HepG2 (cell line): Measurements from ENCODE around the gene SNX9. TPM values are rescaled to one million over a fixed set of nuclear protein-coding genes. Genes with fewer than 3 reads are reported as not detected.

Source experiments
- FOSL2 ChIP-seq: sonication (generic); formaldehyde crosslinking; IDR thresholded peaks from 2 replicates; pipeline ENCODE4 v1.4.0; 2020; ENCODE audit warnings: missing genetic modification reagents
- FOXA1 ChIP-seq, 2 experiments: fragments of 450-650 bp in 1 of 2; sonication (generic) in 1 of 2; formaldehyde crosslinking in 1 of 2; IDR thresholded peaks; 2 replicates each; pipeline versions ENCODE4 v1.4.0 to v1.6.1; 2016 to 2020; ENCODE audit warnings: missing genetic modification reagents in 1 of 2
- FOXA3 ChIP-seq: IDR thresholded peaks from 2 replicates; pipeline ENCODE4 v1.6.1; 2016; ENCODE audit warnings: missing genetic modification reagents, missing compliant biosample characterization
- FOXP1 ChIP-seq, 2 experiments: fragments of 450-650 bp in 1 of 2; IDR thresholded peaks; 2 replicates each; pipeline ENCODE4 v1.6.1; 2017 to 2018; ENCODE audit warnings: antibody characterized with exemption in 1 of 2
- GATAD2A ChIP-seq: IDR thresholded peaks from 2 replicates; pipeline ENCODE4 v1.6.1; 2016
- GFI1 ChIP-seq: sonication (generic); formaldehyde crosslinking; IDR thresholded peaks from 2 replicates; pipeline ENCODE4 v1.5.0; 2020; ENCODE audit warnings: missing genetic modification reagents, mild to moderate bottlenecking, borderline replicate concordance
- GTF3A ChIP-seq: sonication (generic); formaldehyde crosslinking; conservative IDR thresholded peaks from 2 replicates; pipeline ENCODE4 v1.4.0; 2020; ENCODE audit warnings: mild to moderate bottlenecking, missing genetic modification reagents
- HHEX ChIP-seq: IDR thresholded peaks from 2 replicates; pipeline ENCODE4 v1.6.1; 2016; ENCODE audit warnings: control low read depth
- HIC2 ChIP-seq: sonication (generic); formaldehyde crosslinking; IDR thresholded peaks from 2 replicates; pipeline ENCODE4 v1.9.0; 2022; ENCODE audit warnings: low read depth, missing genetic modification reagents
- HMGA1 ChIP-seq: sonication (generic); formaldehyde crosslinking; conservative IDR thresholded peaks from 2 replicates; pipeline ENCODE4 v1.4.0; 2020; ENCODE audit warnings: missing genetic modification reagents
- NCOA2 ChIP-seq: sonication (generic); formaldehyde crosslinking; IDR thresholded peaks from 2 replicates; pipeline ENCODE4 v1.8.0; 2022; ENCODE audit warnings: inconsistent platforms
- NCOR1 ChIP-seq: fragments of 200-600 bp; sonication (generic); IDR thresholded peaks from 2 replicates; pipeline ENCODE4 v1.7.0; 2017; ENCODE audit warnings: antibody characterized with exemption, low read length, borderline replicate concordance
- PAWR ChIP-seq: sonication (generic); formaldehyde crosslinking; IDR thresholded peaks from 2 replicates; pipeline ENCODE4 v1.4.0; 2020; ENCODE audit warnings: missing genetic modification reagents, mild to moderate bottlenecking, borderline replicate concordance
- RFXAP ChIP-seq: sonication (generic); formaldehyde crosslinking; IDR thresholded peaks from 2 replicates; pipeline ENCODE4 v1.4.0; 2020; ENCODE audit warnings: missing genetic modification reagents, borderline replicate concordance
- SAP130 ChIP-seq: IDR thresholded peaks from 2 replicates; pipeline ENCODE4 v1.6.1; 2016; ENCODE audit warnings: low read depth
- TBX2 ChIP-seq: sonication (generic); formaldehyde crosslinking; IDR thresholded peaks from 2 replicates; pipeline ENCODE4 v1.5.0; 2020; ENCODE audit warnings: missing genetic modification reagents, mild to moderate bottlenecking, borderline replicate concordance
- TCF7 ChIP-seq: sonication (generic); IDR thresholded peaks from 2 replicates; pipeline ENCODE4 v1.6.1; 2016; ENCODE audit warnings: antibody characterized with exemption, low read depth
- TEAD3 ChIP-seq: optimal IDR thresholded peaks from 2 replicates; pipeline ENCODE3; 2016; ENCODE audit warnings: borderline replicate concordance
- TFE3 ChIP-seq: IDR thresholded peaks from 2 replicates; pipeline ENCODE4 v1.6.1; 2016
- ZNF260 ChIP-seq: sonication (generic); formaldehyde crosslinking; IDR thresholded peaks from 2 replicates; pipeline ENCODE4 v1.4.0; 2020; ENCODE audit warnings: missing genetic modification reagents, low read depth, mild to moderate bottlenecking, borderline replicate concordance
- ZNF441 ChIP-seq: sonication (generic); formaldehyde crosslinking; IDR thresholded peaks from 2 replicates; pipeline ENCODE4 v1.7.0; 2021; ENCODE audit warnings: missing genetic modification reagents, borderline replicate concordance
- ZSCAN21 ChIP-seq: sonication (generic); formaldehyde crosslinking; IDR thresholded peaks from 2 replicates; pipeline ENCODE4 v1.8.0; 2022; ENCODE audit warnings: mild to moderate bottlenecking, missing genetic modification reagents, moderate library complexity, borderline replicate concordance
- polyA plus RNA-seq, 8 experiments: library from polyadenylated mRNA; depleted of rRNA in 3 of 8; stranded (reverse) in 7 of 8; unstranded in 1 of 8; fragments of >200 nt; fragmentation: Illumina TruSeq in 4 of 8; extraction: Trizol in 4 of 8; gene quantifications; 2 replicates each; pipeline versions ENCODE4 v1.2.1 to v1.2.3, GENCODE V29; 2011 to 2016; ENCODE audit warnings: low read depth in 4 of 8, missing spikeins in 1 of 8, mixed read lengths in 1 of 8; ENCODE audit not compliant: insufficient read depth in 1 of 8
- total RNA-seq, 5 experiments: library from RNA; depleted of rRNA; stranded (reverse); fragments of >200 nt; fragmentation: Illumina TruSeq; extraction: Trizol; gene quantifications; 2 replicates each; pipeline ENCODE4 v1.2.3, GENCODE V29; 2016; ENCODE audit warnings: low read depth in 1 of 5
- TF ChIP-seq, protein P1 (sequence below), 2 experiments: fragments of 450-650 bp in 1 of 2; sonication (generic) in 1 of 2; formaldehyde crosslinking; IDR thresholded peaks; 2 replicates each; pipeline versions ENCODE4 v1.5.0 to v1.8.0; 2020 to 2022; ENCODE audit warnings: mild to moderate bottlenecking in 1 of 2, missing genetic modification reagents in 1 of 2
- TF ChIP-seq, protein P2 (sequence below), 2 experiments: IDR thresholded peaks; 2 replicates each; pipeline ENCODE4 v1.6.1; 2011 to 2012; ENCODE audit warnings: low read length in 2 of 2, borderline replicate concordance in 1 of 2, low read depth in 1 of 2, mild to moderate bottlenecking in 1 of 2, moderate library complexity in 1 of 2

Gene SNX9
- total and polyA plus RNA-seq, 2 of the 13 experiments (the other 11 are each of a cell fraction or from before 2014, with no cell fraction given) = 21.9 to 36.0 TPM

DNA sequence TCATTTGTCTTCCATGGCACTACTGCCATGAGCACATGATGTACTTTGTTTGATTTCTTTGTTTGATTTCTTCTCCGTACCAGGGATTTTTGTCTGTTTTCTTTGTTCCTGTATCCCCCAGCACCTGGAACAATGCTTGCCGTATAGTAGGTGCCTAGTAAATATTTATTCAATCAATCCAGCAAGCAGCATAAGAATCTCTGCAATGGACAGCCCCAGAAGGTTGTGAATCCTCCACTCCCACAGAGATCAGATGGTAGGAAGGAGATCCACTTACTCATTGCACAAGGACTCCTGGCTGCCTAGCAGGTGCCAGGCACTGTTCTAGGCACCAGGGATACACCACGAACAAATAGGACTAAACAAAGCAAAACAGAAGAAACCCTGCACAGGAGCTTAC is 151.9 kb downstream of the SNX9 start (continued):
- TF ChIP-seq GTF3A (CRISPR knock-in tag) = no peak
- TF ChIP-seq, protein P1, sequence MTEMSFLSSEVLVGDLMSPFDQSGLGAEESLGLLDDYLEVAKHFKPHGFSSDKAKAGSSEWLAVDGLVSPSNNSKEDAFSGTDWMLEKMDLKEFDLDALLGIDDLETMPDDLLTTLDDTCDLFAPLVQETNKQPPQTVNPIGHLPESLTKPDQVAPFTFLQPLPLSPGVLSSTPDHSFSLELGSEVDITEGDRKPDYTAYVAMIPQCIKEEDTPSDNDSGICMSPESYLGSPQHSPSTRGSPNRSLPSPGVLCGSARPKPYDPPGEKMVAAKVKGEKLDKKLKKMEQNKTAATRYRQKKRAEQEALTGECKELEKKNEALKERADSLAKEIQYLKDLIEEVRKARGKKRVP (CRISPR knock-in tag; IDR thresholded peaks at IDR 0.05) = 0 out of 4 replicates have a peak, but pooled peaks of 1 of the 2 experiments have one; percentile 46
- TF ChIP-seq NCOA2 = 0 out of 2 replicates have a peak, but pooled peaks have one; percentile 23
- TF ChIP-seq HHEX (CRISPR knock-in tag) = no peak
- TF ChIP-seq FOSL2 (CRISPR knock-in tag) = peak; percentile 31
- peak; percentile 10 for TF ChIP-seq TEAD3 (CRISPR knock-in tag)
- peak; percentile 66 for TF ChIP-seq FOXA3 (CRISPR knock-in tag)
- no peak for TF ChIP-seq NCOR1
- no peak for TF ChIP-seq HIC2 (CRISPR knock-in tag)
- peak; percentile 62 for TF ChIP-seq TBX2
- TF ChIP-seq TCF7 = peak; percentile 27; the same call in 1 of the 2 replicates
- no peak for TF ChIP-seq RFXAP
- no peak for TF ChIP-seq HMGA1 (CRISPR knock-in tag)
- peak; percentile 94 for TF ChIP-seq GFI1 (CRISPR knock-in tag)
- peak; percentile 74 for TF ChIP-seq GATAD2A (CRISPR knock-in tag)
- 0 out of 2 replicates have a peak, but pooled peaks have one; percentile 11 for TF ChIP-seq SAP130 (CRISPR knock-in tag)
- TF ChIP-seq ZNF441 (CRISPR knock-in tag) = no peak
- TF ChIP-seq PAWR (CRISPR knock-in tag) = no peak
- TF ChIP-seq TFE3 = 0 out of 2 replicates have a peak, but pooled peaks have one; percentile 25
- no peak for TF ChIP-seq ZNF260 (CRISPR knock-in tag)
- TF ChIP-seq, protein P2, sequence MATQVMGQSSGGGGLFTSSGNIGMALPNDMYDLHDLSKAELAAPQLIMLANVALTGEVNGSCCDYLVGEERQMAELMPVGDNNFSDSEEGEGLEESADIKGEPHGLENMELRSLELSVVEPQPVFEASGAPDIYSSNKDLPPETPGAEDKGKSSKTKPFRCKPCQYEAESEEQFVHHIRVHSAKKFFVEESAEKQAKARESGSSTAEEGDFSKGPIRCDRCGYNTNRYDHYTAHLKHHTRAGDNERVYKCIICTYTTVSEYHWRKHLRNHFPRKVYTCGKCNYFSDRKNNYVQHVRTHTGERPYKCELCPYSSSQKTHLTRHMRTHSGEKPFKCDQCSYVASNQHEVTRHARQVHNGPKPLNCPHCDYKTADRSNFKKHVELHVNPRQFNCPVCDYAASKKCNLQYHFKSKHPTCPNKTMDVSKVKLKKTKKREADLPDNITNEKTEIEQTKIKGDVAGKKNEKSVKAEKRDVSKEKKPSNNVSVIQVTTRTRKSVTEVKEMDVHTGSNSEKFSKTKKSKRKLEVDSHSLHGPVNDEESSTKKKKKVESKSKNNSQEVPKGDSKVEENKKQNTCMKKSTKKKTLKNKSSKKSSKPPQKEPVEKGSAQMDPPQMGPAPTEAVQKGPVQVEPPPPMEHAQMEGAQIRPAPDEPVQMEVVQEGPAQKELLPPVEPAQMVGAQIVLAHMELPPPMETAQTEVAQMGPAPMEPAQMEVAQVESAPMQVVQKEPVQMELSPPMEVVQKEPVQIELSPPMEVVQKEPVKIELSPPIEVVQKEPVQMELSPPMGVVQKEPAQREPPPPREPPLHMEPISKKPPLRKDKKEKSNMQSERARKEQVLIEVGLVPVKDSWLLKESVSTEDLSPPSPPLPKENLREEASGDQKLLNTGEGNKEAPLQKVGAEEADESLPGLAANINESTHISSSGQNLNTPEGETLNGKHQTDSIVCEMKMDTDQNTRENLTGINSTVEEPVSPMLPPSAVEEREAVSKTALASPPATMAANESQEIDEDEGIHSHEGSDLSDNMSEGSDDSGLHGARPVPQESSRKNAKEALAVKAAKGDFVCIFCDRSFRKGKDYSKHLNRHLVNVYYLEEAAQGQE (IDR thresholded peaks at IDR 0.05; ENCODE audit: borderline replicate concordance in 1 of 2, low read depth in 1 of 2, low read length in 2 of 2) = no peak
- no peak for TF ChIP-seq FOXA1 (IDR thresholded peaks at IDR 0.05)
- peak; percentile 13 for TF ChIP-seq FOXA1 (CRISPR knock-in tag; IDR thresholded peaks at IDR 0.05)
- no peak for TF ChIP-seq FOXP1 (IDR thresholded peaks at IDR 0.05)
- TF ChIP-seq FOXP1 (CRISPR knock-in tag; IDR thresholded peaks at IDR 0.05) = peak; percentile 58; the same call in 1 of the 2 replicates
- no peak for TF ChIP-seq ZSCAN21 (CRISPR knock-in tag)
